HL-60 (cell line): Measurements from ENCODE around the gene PXDN.

Experiments used
- GABPA ChIP-seq: IDR thresholded peaks from 2 replicates; pipeline ENCODE4 v1.6.1; 2012; ENCODE audit warnings: low read depth
- POLR2AphosphoS5 ChIP-seq: IDR thresholded peaks from 2 replicates; pipeline ENCODE4 v1.6.1; 2012; ENCODE audit warnings: low read depth
- TF ChIP-seq, protein P1 (sequence below): IDR thresholded peaks from one replicate; pipeline ENCODE4 v1.5.1; 2011; ENCODE audit warnings: low read length, control low read depth, inconsistent platforms; ENCODE audit not compliant: insufficient read depth

DNA sequence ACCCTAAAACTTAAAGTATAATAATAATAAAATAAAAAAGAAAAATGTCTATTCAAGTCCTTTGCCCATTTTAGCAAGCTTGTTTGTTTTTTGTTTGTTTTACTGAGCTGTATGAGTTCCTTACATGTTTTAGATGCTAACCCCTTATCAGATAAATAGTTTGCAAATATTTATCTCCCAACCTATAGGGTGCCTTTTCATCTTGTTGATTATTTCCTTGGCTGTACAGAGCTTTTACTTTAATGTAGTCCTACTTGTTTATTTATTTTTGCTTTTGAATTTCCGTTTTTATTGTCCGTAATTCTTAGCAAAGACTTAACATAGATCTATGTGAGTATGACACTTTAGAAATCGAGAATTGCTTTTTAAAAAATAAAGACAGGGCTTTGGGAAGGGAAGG, 17.8 kb downstream of the PXDN start:
- TF ChIP-seq GABPA (no peak), POLR2AphosphoS5 (no peak)
- TF ChIP-seq, protein P1, sequence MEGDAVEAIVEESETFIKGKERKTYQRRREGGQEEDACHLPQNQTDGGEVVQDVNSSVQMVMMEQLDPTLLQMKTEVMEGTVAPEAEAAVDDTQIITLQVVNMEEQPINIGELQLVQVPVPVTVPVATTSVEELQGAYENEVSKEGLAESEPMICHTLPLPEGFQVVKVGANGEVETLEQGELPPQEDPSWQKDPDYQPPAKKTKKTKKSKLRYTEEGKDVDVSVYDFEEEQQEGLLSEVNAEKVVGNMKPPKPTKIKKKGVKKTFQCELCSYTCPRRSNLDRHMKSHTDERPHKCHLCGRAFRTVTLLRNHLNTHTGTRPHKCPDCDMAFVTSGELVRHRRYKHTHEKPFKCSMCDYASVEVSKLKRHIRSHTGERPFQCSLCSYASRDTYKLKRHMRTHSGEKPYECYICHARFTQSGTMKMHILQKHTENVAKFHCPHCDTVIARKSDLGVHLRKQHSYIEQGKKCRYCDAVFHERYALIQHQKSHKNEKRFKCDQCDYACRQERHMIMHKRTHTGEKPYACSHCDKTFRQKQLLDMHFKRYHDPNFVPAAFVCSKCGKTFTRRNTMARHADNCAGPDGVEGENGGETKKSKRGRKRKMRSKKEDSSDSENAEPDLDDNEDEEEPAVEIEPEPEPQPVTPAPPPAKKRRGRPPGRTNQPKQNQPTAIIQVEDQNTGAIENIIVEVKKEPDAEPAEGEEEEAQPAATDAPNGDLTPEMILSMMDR: no peak
